GM19372 (cell line): ENCODE data around the gene LIN54.
A peak's percentile ranks its signal among the peaks of the same experiment; 100 is the strongest.
"Not testable (repeated sequence)": the region's sequence is repeated elsewhere in the genome, so short reads cannot be mapped to it uniquely, and the experiment has no call there.

Experiments used
- ATAC-seq: cut with Tn5 transposase; IDR thresholded peaks from one replicate; pipeline ENCODE4 v1.9.1; 2021; ENCODE audit warnings: mild to moderate bottlenecking, low read depth, moderate library complexity; ENCODE audit not compliant: unreplicated experiment

Gene LIN54

DNA sequence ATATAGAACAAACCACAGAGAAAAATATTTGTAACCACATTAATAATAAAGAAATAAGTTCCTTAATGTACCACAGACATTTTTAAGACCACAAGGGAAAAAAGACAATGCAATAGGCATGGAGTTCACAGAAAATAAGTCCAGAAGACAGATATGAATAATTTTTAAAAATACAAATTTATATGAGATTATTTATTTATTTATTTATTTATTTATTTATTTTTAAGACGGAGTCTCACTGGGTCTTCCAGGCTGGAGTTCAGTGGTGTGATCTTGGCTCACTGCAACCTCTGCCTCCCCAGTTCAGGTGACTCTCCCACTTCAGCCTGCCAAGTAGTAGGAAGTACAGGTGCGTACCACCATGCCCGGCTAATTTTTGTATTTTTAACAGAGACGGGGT, 56.4 kb downstream of the LIN54 start:
- ATAC-seq, result no peak

GRCh38 chr4:82951196-82951595, 59.4 kb downstream of the LIN54 start:
- no peak for ATAC-seq

DNA sequence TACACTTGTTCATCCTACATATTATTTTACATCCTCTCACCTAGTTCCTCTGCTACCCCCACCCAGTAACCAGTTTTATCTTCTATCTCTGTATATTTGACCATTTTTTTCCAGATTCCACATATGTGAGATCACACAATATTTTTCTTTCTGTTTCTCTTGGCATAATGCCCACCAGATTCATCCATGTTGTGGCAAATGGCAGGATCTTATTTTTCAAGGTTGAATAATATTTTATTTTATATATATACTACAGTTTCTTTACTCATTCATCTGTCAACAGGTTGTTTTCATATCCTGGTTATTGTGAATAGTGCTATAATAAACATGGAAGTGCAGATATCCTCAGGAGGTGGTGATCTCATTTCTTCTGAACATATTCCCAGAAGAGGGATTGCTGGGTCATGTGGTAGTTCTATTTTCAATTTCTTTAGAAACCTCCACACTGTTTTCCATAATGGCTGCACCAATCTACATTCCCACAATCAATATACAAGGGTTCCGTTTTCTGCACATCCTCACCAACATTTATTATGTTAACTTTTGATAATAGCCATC, 61.9 kb downstream of the LIN54 start:
- ATAC-seq, result no peak

DNA sequence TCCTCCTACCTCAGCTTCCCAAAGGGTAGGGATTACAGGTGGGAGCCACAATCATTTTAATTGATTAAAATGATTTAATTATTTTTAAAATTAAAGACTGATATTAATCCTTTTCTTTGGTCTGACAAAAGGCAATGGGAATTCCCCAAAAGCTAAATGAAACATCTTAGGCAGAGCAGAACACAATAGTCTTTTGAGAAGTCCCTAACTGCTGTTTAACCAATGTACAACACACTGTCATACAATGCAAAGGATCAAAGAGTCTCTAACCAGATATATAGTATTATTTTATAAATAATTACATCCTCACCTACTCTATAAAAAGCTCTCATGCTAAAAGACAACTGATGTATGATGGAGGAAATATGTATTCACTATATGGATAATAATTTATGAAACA, 63.1 kb downstream of the LIN54 start:
- ATAC-seq, result no peak

DNA sequence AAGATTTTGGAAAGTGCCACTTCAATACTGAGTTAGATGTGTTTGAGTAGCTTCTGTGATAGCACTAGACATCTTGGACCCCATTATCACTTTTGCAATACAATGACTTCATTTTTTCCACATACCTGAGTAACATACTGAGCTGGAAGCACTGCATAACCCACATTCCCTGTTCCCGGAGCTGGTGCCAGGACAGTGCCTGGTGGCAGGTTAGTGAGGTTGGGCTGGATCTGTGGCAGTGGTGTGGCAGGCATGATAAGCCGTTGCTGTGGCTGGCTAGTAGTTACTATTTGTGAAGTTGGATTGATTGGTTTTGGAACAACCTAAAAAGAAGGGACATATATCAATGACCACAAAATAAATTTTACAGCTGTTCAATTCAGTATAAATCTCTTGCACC, 71.2 kb downstream of the LIN54 start:
- ATAC-seq, result no peak

GRCh38 chr4:82934441-82934840, 76.2 kb downstream of the LIN54 start:
- ATAC-seq, result no peak

DNA sequence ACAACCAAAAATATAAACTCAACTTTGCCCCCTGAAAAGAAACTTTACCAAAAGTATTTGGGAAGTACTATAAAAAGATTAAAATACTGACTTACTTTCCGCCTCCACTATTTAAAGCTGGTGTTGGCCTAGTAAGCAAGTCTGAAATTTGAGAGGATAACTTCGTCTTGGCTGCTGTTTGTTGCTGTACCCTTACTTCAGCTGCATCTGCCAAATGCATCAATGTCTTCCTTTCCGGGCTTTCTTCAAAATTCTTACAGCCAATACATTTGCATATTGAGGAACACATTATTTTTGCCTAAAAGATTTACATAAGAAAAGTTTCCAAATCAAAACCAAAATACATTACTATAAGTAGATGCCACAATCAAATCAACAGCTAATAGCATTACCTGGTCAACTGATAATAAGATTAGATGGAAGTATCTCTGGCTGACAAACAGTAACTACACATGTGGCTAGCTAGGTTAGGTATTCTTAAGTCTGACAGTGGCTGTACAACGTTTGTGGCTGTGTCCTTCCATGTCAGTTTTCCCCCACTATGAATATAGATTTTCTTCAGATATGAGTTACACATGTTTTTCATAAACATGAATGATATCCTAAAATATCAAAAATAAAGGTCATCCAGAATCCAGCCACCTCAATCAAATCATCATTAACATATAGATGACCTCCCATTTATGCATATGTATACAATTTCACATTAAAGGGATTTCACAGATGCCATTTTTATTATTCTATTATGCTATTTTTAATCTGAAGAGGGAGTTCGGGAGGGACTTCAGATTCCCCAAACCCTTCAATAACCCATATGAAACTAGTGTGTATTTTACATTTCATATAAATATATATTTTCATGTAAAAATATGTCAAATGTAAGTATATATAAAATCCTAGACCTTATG, 79.5 kb downstream of the LIN54 start:
- ATAC-seq, result no peak

- ATAC-seq, result no peak
These were observed 88.8 kb downstream of the LIN54 start for GRCh38 chr4:82921795-82922194.

DNA sequence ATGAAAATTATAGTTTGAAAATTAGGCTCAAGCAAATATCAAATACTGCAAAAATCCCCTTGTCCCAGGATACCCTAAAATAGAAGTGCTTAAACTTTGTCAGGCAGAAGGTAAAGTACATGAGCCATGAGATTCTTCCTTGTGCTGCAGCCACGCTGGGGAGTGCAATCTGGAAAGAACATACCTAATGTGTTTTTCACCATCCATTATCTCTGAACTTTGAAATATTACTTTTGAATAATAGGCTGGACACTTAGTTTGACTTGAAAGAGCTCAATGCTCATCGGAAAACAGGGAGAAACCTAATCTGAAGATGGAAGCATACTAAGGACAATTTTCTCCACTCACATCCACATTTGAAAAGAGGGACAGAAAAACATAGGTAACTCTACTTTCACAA, 91.2 kb downstream of the LIN54 start:
- no peak for ATAC-seq

DNA sequence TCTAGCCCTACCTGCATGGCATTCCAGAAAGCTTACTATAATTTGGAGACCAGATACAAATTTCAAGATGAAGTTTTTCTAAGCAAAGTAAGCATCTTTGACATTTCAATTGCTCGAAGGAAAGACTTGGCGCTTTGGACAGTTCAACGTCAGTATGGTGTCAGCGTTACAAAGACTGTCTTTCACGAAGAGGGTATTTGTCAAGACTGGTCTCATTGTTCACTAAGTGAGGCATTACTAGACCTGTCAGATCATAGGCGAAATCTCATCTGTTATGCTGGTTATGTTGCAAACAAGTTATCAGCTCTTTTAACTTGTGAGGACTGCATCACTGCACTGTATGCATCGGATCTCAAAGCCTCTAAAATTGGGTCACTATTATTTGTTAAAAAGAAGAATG, 92.5 kb downstream of the LIN54 start:
- no peak for ATAC-seq

- ATAC-seq, result not testable (repeated sequence)
These were observed 96.7 kb downstream of the LIN54 start for GRCh38 chr4:82913968-82914367.

GRCh38 chr4:82913305-82913704, 97.3 kb downstream of the LIN54 start:
- ATAC-seq, result no peak

DNA sequence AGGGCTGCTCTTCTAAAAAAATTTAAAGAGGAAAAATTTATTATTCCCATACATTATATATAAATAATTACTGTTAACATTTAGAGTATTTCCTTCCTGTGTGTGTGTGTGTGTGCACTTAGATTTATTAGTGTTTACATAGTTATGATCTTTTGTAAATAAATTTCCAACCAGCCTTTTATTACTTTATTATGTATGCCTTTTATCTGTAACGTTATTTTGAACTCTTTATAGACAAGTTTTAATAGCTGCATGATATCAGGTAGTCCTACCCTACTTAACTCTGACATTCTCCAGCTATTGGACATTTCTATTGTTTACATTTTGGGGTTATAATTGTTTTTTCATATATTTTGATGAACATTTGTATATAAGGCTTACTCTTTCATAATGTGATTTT, 101.3 kb downstream of the LIN54 start:
- ATAC-seq, result no peak

DNA sequence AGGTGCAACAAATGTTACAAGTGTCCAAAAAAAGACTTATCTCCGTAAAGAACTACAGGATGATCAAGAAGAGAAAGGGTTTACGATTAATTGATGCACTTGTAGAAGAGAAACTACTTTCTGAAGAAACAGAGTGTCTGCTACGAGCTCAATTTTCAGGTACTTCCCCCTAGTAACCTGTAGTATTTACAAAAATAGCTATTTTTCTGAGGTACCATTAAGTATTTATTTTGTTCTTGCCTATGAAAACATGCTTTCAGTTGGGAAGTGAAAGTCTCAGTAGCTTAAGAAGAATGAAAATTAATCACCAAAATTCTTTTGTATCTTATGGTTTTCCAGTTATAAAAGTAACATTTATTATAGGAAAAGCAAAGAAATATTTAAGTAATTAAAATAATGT, 104.2 kb downstream of the LIN54 start:
- ATAC-seq, result no peak

DNA sequence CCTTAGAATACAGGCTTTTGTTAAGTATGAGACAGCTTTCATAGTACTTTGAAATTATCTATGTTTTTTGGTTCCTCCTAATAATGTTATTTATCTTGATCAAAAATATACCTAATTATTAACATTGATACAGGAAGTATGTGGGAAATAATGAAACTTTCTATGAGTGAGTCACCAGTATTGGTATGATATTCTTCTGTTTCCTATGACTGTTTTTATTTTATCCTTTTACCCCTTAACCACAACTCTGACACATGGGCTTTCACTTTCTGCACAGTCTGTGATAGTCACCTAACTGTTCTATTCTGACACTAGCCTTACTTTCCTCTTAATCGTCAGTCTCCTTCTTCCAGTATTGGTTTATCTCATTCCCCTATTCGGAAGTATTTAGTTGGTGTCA, 105.4 kb downstream of the LIN54 start:
- ATAC-seq, result peak; percentile 31

DNA sequence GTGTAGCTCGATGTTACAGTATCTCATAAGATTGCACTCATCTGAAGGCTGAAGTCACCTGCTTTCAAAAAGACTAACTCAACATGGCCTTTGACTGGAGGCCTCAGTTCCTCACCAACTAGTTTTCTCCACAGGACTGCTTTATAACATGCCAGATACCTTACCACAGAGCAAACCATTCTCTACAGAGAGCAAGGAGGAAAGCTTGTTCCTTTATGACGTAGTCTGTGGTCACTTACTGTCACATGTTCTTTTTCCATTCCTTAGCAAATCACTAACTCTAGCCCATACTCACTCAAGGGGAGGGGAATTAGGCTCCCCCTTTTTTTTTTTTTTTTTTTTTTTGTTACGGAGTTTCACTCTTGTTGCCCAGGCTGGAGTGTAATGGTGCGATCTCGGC, 106.9 kb downstream of the LIN54 start:
- no peak for ATAC-seq

DNA sequence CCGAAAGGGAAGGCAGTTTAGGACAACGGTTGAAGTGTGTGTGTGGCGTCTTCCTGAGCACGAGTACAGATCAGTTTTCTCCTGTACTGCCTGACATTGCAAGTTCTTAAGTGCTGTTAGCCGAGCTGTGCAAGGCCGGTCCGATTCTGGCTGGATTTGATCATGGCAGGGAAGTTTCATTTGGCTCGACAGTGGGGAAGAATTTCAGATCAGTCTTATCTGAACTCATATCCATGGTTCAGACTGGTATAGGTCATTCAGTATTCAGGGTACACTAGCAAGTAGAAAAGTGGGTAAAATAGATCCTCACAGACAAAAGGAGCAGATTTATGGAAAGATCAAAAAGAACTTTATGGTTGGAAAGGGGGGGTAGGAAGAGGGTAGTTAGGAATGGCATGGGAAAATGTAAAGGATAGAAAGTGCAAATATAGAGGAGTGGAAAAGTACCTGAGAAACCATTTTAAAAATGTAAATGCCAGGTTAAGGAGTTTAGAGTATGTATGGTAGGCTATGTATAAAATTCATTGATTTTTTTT, 109.4 kb downstream of the LIN54 start:
- ATAC-seq, result no peak

- peak; percentile 87 for ATAC-seq
These were observed 110.0 kb downstream of the LIN54 start, which contains the start of gene THAP9 for GRCh38 chr4:82900411-82901182. Gene THAP9 (plus strand): TSS chr4:82900735. CDS start chr4:82900803, 68 bp downstream.

GRCh38 chr4:82900066-82900410, 110.6 kb downstream of the LIN54 start:
- peak; percentile 2 for ATAC-seq

- no peak for ATAC-seq
These were observed 111.1 kb downstream of the LIN54 start for GRCh38 chr4:82899374-82900065.
